ENCODE results near the gene EXOC6B.

EXOC6B gene

GRCh38 chr2:72813841-72814240 is 12.0 kb downstream of the EXOC6B start:
- no peaks in the 10 kb centered on the region for H3K4me1 ChIP-seq (ENCODE audit: control insufficient read depth, insufficient read depth, low read length)
- no peak for TF ChIP-seq ZNF112 (tag by site-specific recombination; IDR thresholded peaks at IDR 0.05)
- TF ChIP-seq ZNF792 (tag by site-specific recombination; IDR thresholded peaks at IDR 0.05) = no peak
- no peak for TF ChIP-seq ZNF341 (tag by site-specific recombination; IDR thresholded peaks at IDR 0.05; ENCODE audit: low read depth)
- TF ChIP-seq CTCF (tag by site-specific recombination; IDR thresholded peaks at IDR 0.05) = no peak
- no peak for TF ChIP-seq ZNF184 (tag by site-specific recombination; IDR thresholded peaks at IDR 0.05)
- no peak for TF ChIP-seq SP7 (tag by site-specific recombination; IDR thresholded peaks at IDR 0.05)
- no peak for TF ChIP-seq ZNF521 (tag by site-specific recombination; IDR thresholded peaks at IDR 0.05)
- no peak for TF ChIP-seq ZNF155 (tag by site-specific recombination; IDR thresholded peaks at IDR 0.05)
- no peak for TF ChIP-seq ZNF449 (tag by site-specific recombination; IDR thresholded peaks at IDR 0.05)
- TF ChIP-seq ZNF366 (tag by site-specific recombination; conservative IDR thresholded peaks at IDR 0.05) = no peak
- H3K9me3 ChIP-seq (ENCODE audit: control insufficient read depth, insufficient read depth, low read depth, low read length) = peaks cover 3% of the 10 kb centered on the region; the same call in 1 of the 2 replicates
- H3K36me3 ChIP-seq (ENCODE audit: control insufficient read depth in 2 of 2, insufficient read depth in 1 of 2, low read length in 2 of 2) = peaks cover 0 to 5% of the 10 kb centered on the region in 2 experiments; a peak in 1 of 3 replicates
- ChIA-PET CTCF (interaction anchor here (0.6 to 1.3 kb wide), 3 partner anchors 29 to 160 kb away, joined by 3 to 4 read pairs (median 4); no protein-coding TSS in a partner anchor), POLR2A (no interaction called here)
- no peak overlapping the region for H3K27ac ChIP-seq (ENCODE audit: extremely low read depth, low read depth, low read length)
- H3K4me3 ChIP-seq (ENCODE audit: low read depth, low read length) = no peak overlapping the region

GRCh38 chr2:72810165-72810564 is 15.7 kb downstream of the EXOC6B start:
- Histone ChIP-seq H3K9me3 (ENCODE audit: control insufficient read depth, insufficient read depth, low read depth, low read length) (peaks cover 3% of the 10 kb centered on the region; the same call in 1 of the 2 replicates), H3K4me1 (ENCODE audit: control insufficient read depth, insufficient read depth, low read length) (no peaks in the 10 kb centered on the region), H3K36me3 (ENCODE audit: control insufficient read depth in 2 of 2, insufficient read depth in 1 of 2, low read length in 2 of 2) (peaks cover 0 to 5% of the 10 kb centered on the region in 2 experiments; a peak in 1 of 3 replicates), H3K27ac (ENCODE audit: extremely low read depth, low read depth, low read length) (no peak overlapping the region), H3K4me3 (ENCODE audit: low read depth, low read length) (no peak overlapping the region)
- ChIA-PET CTCF (no interaction called here), POLR2A (no interaction called here)
- TF ChIP-seq ZNF214 (tag by site-specific recombination; IDR thresholded peaks at IDR 0.05; ENCODE audit: borderline replicate concordance) (no peak), ZNF302 (tag by site-specific recombination; IDR thresholded peaks at IDR 0.05; ENCODE audit: low read depth) (no peak), ZNF670 (tag by site-specific recombination; IDR thresholded peaks at IDR 0.05; ENCODE audit: low read depth) (no peak), ZNF785 (tag by site-specific recombination; IDR thresholded peaks at IDR 0.05) (no peak), ZFHX2 (tag by site-specific recombination; conservative IDR thresholded peaks at IDR 0.05) (no peak), RBAK (tag by site-specific recombination; IDR thresholded peaks at IDR 0.05) (no peak), IKZF3 (tag by site-specific recombination; IDR thresholded peaks at IDR 0.05) (no peak), ZNF654 (tag by site-specific recombination; IDR thresholded peaks at IDR 0.05; ENCODE audit: low read depth) (peak; percentile 34), ZNF174 (tag by site-specific recombination; IDR thresholded peaks at IDR 0.05) (no peak), ZNF558 (tag by site-specific recombination; IDR thresholded peaks at IDR 0.05) (peak; percentile 69), ZBTB20 (tag by site-specific recombination; IDR thresholded peaks at IDR 0.05) (no peak), ZNF266 (tag by site-specific recombination; IDR thresholded peaks at IDR 0.05; ENCODE audit: low read depth) (peak; percentile 69), ZBTB26 (tag by site-specific recombination; optimal IDR thresholded peaks at IDR 0.05) (no peak), ZNF580 (tag by site-specific recombination; IDR thresholded peaks at IDR 0.05) (peak; percentile 58; the same call in 1 of the 2 replicates), ZNF148 (tag by site-specific recombination; IDR thresholded peaks at IDR 0.05; ENCODE audit: borderline replicate concordance) (no peak), ZNF146 (tag by site-specific recombination; IDR thresholded peaks at IDR 0.05) (no peak), AEBP2 (tag by site-specific recombination; IDR thresholded peaks at IDR 0.05; ENCODE audit: borderline replicate concordance) (peak; percentile 69; the same call in 1 of the 2 replicates), ZNF394 (tag by site-specific recombination; IDR thresholded peaks at IDR 0.05; ENCODE audit: borderline replicate concordance) (peak; percentile 97)
